ENCODE measurements around the gene SERBP1.
A peak's percentile ranks its signal among the peaks of the same experiment; 100 is the strongest.
"Not testable (repeated sequence)": the region's sequence is repeated elsewhere in the genome, so short reads cannot be mapped to it uniquely, and the experiment has no call there.

Gene SERBP1

GRCh38 chr1:67430358-67431155, at the start of gene SERBP1:
TSS of gene SERBP1 (minus strand) at chr1:67430402. CDS start at chr1:67430300, 102 bp downstream.
- peak; percentile 85 to 91 for DNase-seq (ENCODE audit: low read depth in 1 of 2, low spot score in 1 of 2)

GRCh38 chr1:67479146-67479891, 49.1 kb upstream of the SERBP1 start:
- DNase-seq (ENCODE audit: low read depth in 1 of 2, low spot score in 1 of 2): no peak

- DNase-seq (ENCODE audit: low read depth in 1 of 2, low spot score in 1 of 2): no peak
These were observed 46.7 kb upstream of the SERBP1 start for GRCh38 chr1:67476906-67477305.

GRCh38 chr1:67476006-67476482, 45.8 kb upstream of the SERBP1 start:
- no peak for DNase-seq (ENCODE audit: low read depth in 1 of 2, low spot score in 1 of 2)

- no peak for DNase-seq (ENCODE audit: low read depth in 1 of 2, low spot score in 1 of 2)
These were observed 41.9 kb upstream of the SERBP1 start for GRCh38 chr1:67472056-67472455.

GRCh38 chr1:67469431-67469830, 39.2 kb upstream of the SERBP1 start:
- DNase-seq (ENCODE audit: low read depth in 1 of 2, low spot score in 1 of 2): no peak

- no peak for DNase-seq (ENCODE audit: low read depth in 1 of 2, low spot score in 1 of 2)
These were observed 38.0 kb upstream of the SERBP1 start for GRCh38 chr1:67468066-67468718.

- DNase-seq (ENCODE audit: low read depth in 1 of 2, low spot score in 1 of 2): no peak
These were observed 35.2 kb upstream of the SERBP1 start for GRCh38 chr1:67465375-67465774.

GRCh38 chr1:67464746-67465145, 34.5 kb upstream of the SERBP1 start:
- DNase-seq (ENCODE audit: low read depth in 1 of 2, low spot score in 1 of 2): no peak

GRCh38 chr1:67464058-67464457, 33.9 kb upstream of the SERBP1 start:
- no peak for DNase-seq (ENCODE audit: low read depth in 1 of 2, low spot score in 1 of 2)

GRCh38 chr1:67463298-67463955, 33.2 kb upstream of the SERBP1 start:
- DNase-seq (ENCODE audit: low read depth in 1 of 2, low spot score in 1 of 2): no peak

- no peak for DNase-seq (ENCODE audit: low read depth in 1 of 2, low spot score in 1 of 2)
These were observed 30.7 kb upstream of the SERBP1 start for GRCh38 chr1:67460676-67461500.

GRCh38 chr1:67459068-67459467, 28.9 kb upstream of the SERBP1 start:
- no peak for DNase-seq (ENCODE audit: low read depth in 1 of 2, low spot score in 1 of 2)

GRCh38 chr1:67458663-67459062, 28.5 kb upstream of the SERBP1 start:
- DNase-seq (ENCODE audit: low read depth in 1 of 2, low spot score in 1 of 2): no peak

- no peak for DNase-seq (ENCODE audit: low read depth in 1 of 2, low spot score in 1 of 2)
These were observed 27.0 kb upstream of the SERBP1 start for GRCh38 chr1:67457247-67457646.

GRCh38 chr1:67451815-67452214, 21.6 kb upstream of the SERBP1 start:
- DNase-seq (ENCODE audit: low read depth in 1 of 2, low spot score in 1 of 2): no peak

- DNase-seq (ENCODE audit: low read depth in 1 of 2, low spot score in 1 of 2): no peak
These were observed 21.2 kb upstream of the SERBP1 start for GRCh38 chr1:67451356-67451755.

GRCh38 chr1:67446893-67447292, 16.7 kb upstream of the SERBP1 start:
- DNase-seq (ENCODE audit: low read depth in 1 of 2, low spot score in 1 of 2): no peak

GRCh38 chr1:67446014-67446413, 15.8 kb upstream of the SERBP1 start:
- DNase-seq (ENCODE audit: low read depth in 1 of 2, low spot score in 1 of 2): not testable (repeated sequence)

GRCh38 chr1:67441739-67442281, 11.6 kb upstream of the SERBP1 start:
- no peak for DNase-seq (ENCODE audit: low read depth in 1 of 2, low spot score in 1 of 2)
